SW480 (cell line): ENCODE measurements around the gene SLC2A1.

Source experiments
- DNase-seq: peaks from one replicate; pipeline ENCODE4 v3.0.0-alpha.2; 2016; ENCODE audit warnings: low spot score

The SLC2A1 gene

GRCh38 chr1:42979896-42980800, 21.5 kb upstream of the SLC2A1 start:
- peak; percentile 49 for DNase-seq

GRCh38 chr1:42979036-42979430, 20.4 kb upstream of the SLC2A1 start:
- DNase-seq = no peak

- no peak for DNase-seq
Measured at GRCh38 chr1:42978317-42979035, 19.8 kb upstream of the SLC2A1 start.

GRCh38 chr1:42977653-42978052, 19.0 kb upstream of the SLC2A1 start:
- DNase-seq = no peak

GRCh38 chr1:42975561-42976225, 17.0 kb upstream of the SLC2A1 start:
- no peak for DNase-seq

- DNase-seq = no peak
Measured at GRCh38 chr1:42974767-42975437, 16.2 kb upstream of the SLC2A1 start.

- DNase-seq = no peak
Measured at GRCh38 chr1:42973799-42974198, 15.1 kb upstream of the SLC2A1 start.

- DNase-seq = peak; percentile 68
Measured at GRCh38 chr1:42973286-42973685, 14.6 kb upstream of the SLC2A1 start.

GRCh38 chr1:42971841-42972291, 13.2 kb upstream of the SLC2A1 start:
- DNase-seq = peak; percentile 38

- DNase-seq = no peak
Measured at GRCh38 chr1:42970143-42970542, 11.5 kb upstream of the SLC2A1 start.

GRCh38 chr1:42968654-42969053, 10.0 kb upstream of the SLC2A1 start:
- no peak for DNase-seq

- DNase-seq = peak; percentile 98
Measured at GRCh38 chr1:42966688-42967612, 8.3 kb upstream of the SLC2A1 start.

- DNase-seq = no peak
Measured at GRCh38 chr1:42965378-42965777, 6.7 kb upstream of the SLC2A1 start.

GRCh38 chr1:42964044-42964812, 5.6 kb upstream of the SLC2A1 start:
- peak; percentile 50 for DNase-seq

- DNase-seq = peak; percentile 98
Measured at GRCh38 chr1:42963378-42964043, 4.8 kb upstream of the SLC2A1 start.

GRCh38 chr1:42962641-42963377, 4.1 kb upstream of the SLC2A1 start:
- DNase-seq = peak; percentile 96

GRCh38 chr1:42961312-42962091, 2.8 kb upstream of the SLC2A1 start:
- DNase-seq = peak; percentile 77
